HepG2 (cell line): Measurements from ENCODE around the gene PCNP. TPM values are rescaled to one million over a fixed set of nuclear protein-coding genes. Genes with fewer than 3 reads are reported as not detected.

Experiments
- CEBPG ChIP-seq: IDR thresholded peaks from 2 replicates; pipeline ENCODE4 v1.6.1; 2016
- ETV5 ChIP-seq: IDR thresholded peaks from 2 replicates; pipeline ENCODE4 v1.6.1; 2018; ENCODE audit warnings: missing biosample characterization, missing genetic modification reagents, inconsistent platforms, borderline replicate concordance
- GMEB1 ChIP-seq: sonication (generic); formaldehyde crosslinking; IDR thresholded peaks from 2 replicates; pipeline ENCODE4 v1.5.1; 2020; ENCODE audit warnings: missing genetic modification reagents, mild to moderate bottlenecking, borderline replicate concordance
- GZF1 ChIP-seq: sonication (generic); formaldehyde crosslinking; IDR thresholded peaks from 2 replicates; pipeline ENCODE4 v1.5.1; 2020; ENCODE audit warnings: mild to moderate bottlenecking, missing genetic modification reagents
- HOXA9 ChIP-seq: sonication (generic); formaldehyde crosslinking; IDR thresholded peaks from 2 replicates; pipeline ENCODE4 v1.8.1; 2022; ENCODE audit warnings: missing genetic modification reagents, mild to moderate bottlenecking, moderate library complexity, borderline replicate concordance
- MED13 ChIP-seq: sonication (generic); formaldehyde crosslinking; IDR thresholded peaks from 2 replicates; pipeline ENCODE4 v1.5.0; 2020; ENCODE audit warnings: missing genetic modification reagents
- MTF2 ChIP-seq: sonication (generic); formaldehyde crosslinking; IDR thresholded peaks from 2 replicates; pipeline ENCODE4 v1.5.0; 2020; ENCODE audit warnings: missing genetic modification reagents, borderline replicate concordance
- NONO ChIP-seq, 2 experiments: fragments of 450-650 bp in 1 of 2; sonication (generic) in 1 of 2; formaldehyde crosslinking in 1 of 2; IDR thresholded peaks in 1 of 2; conservative IDR thresholded peaks in 1 of 2; 2 replicates each; pipeline versions ENCODE4 v1.6.1 to v1.8.0; 2017 to 2022; ENCODE audit warnings: mild to moderate bottlenecking in 1 of 2, missing genetic modification reagents in 1 of 2, moderate library complexity in 1 of 2
- SUZ12 ChIP-seq: fragments of 150-350 bp; IDR thresholded peaks from 2 replicates; pipeline ENCODE4 v1.6.1; 2014; ENCODE audit warnings: low read depth, low read length
- TEAD3 ChIP-seq: optimal IDR thresholded peaks from 2 replicates; pipeline ENCODE3; 2016; ENCODE audit warnings: borderline replicate concordance
- ZBTB1 ChIP-seq: sonication (generic); formaldehyde crosslinking; IDR thresholded peaks from 2 replicates; pipeline ENCODE4 v1.4.0; 2020; ENCODE audit warnings: missing genetic modification reagents, borderline replicate concordance
- ZNF12 ChIP-seq: sonication (generic); formaldehyde crosslinking; IDR thresholded peaks from 2 replicates; pipeline ENCODE4 v1.5.0; 2020; ENCODE audit warnings: missing genetic modification reagents
- ZNF44 ChIP-seq: sonication (generic); formaldehyde crosslinking; IDR thresholded peaks from 2 replicates; pipeline ENCODE4 v1.5.1; 2020; ENCODE audit warnings: mild to moderate bottlenecking, missing genetic modification reagents
- ZSCAN21 ChIP-seq: sonication (generic); formaldehyde crosslinking; IDR thresholded peaks from 2 replicates; pipeline ENCODE4 v1.8.0; 2022; ENCODE audit warnings: mild to moderate bottlenecking, missing genetic modification reagents, moderate library complexity, borderline replicate concordance
- polyA plus RNA-seq, 8 experiments: library from polyadenylated mRNA; depleted of rRNA in 3 of 8; stranded (reverse) in 7 of 8; unstranded in 1 of 8; fragments of >200 nt; fragmentation: Illumina TruSeq in 4 of 8; extraction: Trizol in 4 of 8; gene quantifications; 2 replicates each; pipeline versions ENCODE4 v1.2.1 to v1.2.3, GENCODE V29; 2011 to 2016; ENCODE audit warnings: low read depth in 4 of 8, missing spikeins in 1 of 8, mixed read lengths in 1 of 8; ENCODE audit not compliant: insufficient read depth in 1 of 8
- total RNA-seq, 5 experiments: library from RNA; depleted of rRNA; stranded (reverse); fragments of >200 nt; fragmentation: Illumina TruSeq; extraction: Trizol; gene quantifications; 2 replicates each; pipeline ENCODE4 v1.2.3, GENCODE V29; 2016; ENCODE audit warnings: low read depth in 1 of 5
- TF ChIP-seq, protein P1 (sequence below): sonication (generic); formaldehyde crosslinking; IDR thresholded peaks from 2 replicates; pipeline ENCODE4 v1.5.1; 2020; ENCODE audit warnings: mild to moderate bottlenecking, missing genetic modification reagents
- TF ChIP-seq, protein P2 (sequence below): sonication (generic); formaldehyde crosslinking; IDR thresholded peaks from 2 replicates; pipeline ENCODE4 v1.4.0; 2020; ENCODE audit warnings: missing genetic modification reagents, borderline replicate concordance
- TF ChIP-seq, protein P3 (sequence below): sonication (generic); formaldehyde crosslinking; IDR thresholded peaks from 2 replicates; pipeline ENCODE4 v1.4.0; 2020; ENCODE audit warnings: missing genetic modification reagents
- TF ChIP-seq, protein P4 (sequence below): sonication (generic); formaldehyde crosslinking; IDR thresholded peaks from 2 replicates; pipeline ENCODE4 v1.8.0; 2022; ENCODE audit warnings: missing genetic modification reagents, mild to moderate bottlenecking, borderline replicate concordance

PCNP gene
- total and polyA plus RNA-seq, 2 of the 13 experiments (the other 11 are each of a cell fraction or from before 2014, with no cell fraction given), result 44.1 to 78.2 TPM

- TF ChIP-seq, protein P1, sequence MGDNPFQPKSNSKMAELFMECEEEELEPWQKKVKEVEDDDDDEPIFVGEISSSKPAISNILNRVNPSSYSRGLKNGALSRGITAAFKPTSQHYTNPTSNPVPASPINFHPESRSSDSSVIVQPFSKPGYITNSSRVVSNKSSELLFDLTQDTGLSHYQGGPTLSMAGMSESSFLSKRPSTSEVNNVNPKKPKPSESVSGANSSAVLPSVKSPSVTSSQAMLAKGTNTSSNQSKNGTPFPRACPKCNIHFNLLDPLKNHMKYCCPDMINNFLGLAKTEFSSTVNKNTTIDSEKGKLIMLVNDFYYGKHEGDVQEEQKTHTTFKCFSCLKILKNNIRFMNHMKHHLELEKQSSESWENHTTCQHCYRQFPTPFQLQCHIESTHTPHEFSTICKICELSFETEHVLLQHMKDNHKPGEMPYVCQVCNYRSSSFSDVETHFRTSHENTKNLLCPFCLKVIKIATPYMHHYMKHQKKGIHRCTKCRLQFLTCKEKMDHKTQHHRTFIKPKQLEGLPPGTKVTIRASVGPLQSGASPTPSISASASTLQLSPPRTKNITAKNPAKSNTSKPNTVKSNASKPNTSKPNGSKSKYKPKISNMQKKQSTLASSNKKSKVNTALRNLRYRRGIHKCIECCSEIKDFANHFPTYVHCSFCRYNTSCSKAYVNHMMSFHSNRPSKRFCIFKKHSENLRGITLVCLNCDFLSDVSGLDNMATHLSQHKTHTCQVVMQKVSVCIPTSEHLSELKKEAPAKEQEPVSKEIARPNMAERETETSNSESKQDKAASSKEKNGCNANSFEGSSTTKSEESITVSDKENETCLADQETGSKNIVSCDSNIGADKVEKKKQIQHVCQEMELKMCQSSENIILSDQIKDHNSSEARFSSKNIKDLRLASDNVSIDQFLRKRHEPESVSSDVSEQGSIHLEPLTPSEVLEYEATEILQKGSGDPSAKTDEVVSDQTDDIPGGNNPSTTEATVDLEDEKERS (CRISPR knock-in tag), result 0 out of 2 replicates have a peak, but pooled peaks have one; percentile 22
- TF ChIP-seq, protein P2, sequence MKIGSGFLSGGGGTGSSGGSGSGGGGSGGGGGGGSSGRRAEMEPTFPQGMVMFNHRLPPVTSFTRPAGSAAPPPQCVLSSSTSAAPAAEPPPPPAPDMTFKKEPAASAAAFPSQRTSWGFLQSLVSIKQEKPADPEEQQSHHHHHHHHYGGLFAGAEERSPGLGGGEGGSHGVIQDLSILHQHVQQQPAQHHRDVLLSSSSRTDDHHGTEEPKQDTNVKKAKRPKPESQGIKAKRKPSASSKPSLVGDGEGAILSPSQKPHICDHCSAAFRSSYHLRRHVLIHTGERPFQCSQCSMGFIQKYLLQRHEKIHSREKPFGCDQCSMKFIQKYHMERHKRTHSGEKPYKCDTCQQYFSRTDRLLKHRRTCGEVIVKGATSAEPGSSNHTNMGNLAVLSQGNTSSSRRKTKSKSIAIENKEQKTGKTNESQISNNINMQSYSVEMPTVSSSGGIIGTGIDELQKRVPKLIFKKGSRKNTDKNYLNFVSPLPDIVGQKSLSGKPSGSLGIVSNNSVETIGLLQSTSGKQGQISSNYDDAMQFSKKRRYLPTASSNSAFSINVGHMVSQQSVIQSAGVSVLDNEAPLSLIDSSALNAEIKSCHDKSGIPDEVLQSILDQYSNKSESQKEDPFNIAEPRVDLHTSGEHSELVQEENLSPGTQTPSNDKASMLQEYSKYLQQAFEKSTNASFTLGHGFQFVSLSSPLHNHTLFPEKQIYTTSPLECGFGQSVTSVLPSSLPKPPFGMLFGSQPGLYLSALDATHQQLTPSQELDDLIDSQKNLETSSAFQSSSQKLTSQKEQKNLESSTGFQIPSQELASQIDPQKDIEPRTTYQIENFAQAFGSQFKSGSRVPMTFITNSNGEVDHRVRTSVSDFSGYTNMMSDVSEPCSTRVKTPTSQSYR (CRISPR knock-in tag), result peak; percentile 55; the same call in 1 of the 2 replicates
- TF ChIP-seq MTF2, result no peak
- TF ChIP-seq HOXA9 (CRISPR knock-in tag), result no peak
- no peak for TF ChIP-seq NONO (IDR thresholded peaks at IDR 0.05)
- TF ChIP-seq NONO (CRISPR knock-in tag; conservative IDR thresholded peaks at IDR 0.05), result peak; percentile 79; the same call in 1 of the 2 replicates
- TF ChIP-seq ZNF44 (CRISPR knock-in tag), result peak; percentile 72; the same call in 1 of the 2 replicates
- TF ChIP-seq ZBTB1 (CRISPR knock-in tag), result 0 out of 2 replicates have a peak, but pooled peaks have one; percentile 64
- peak; percentile 32; the same call in 1 of the 2 replicates for TF ChIP-seq MED13 (CRISPR knock-in tag)
- no peak; the same call in 1 of the 2 replicates for TF ChIP-seq ZSCAN21 (CRISPR knock-in tag)
- TF ChIP-seq TEAD3, result peak; percentile 51
- peak; percentile 96 for TF ChIP-seq GMEB1 (CRISPR knock-in tag)
- TF ChIP-seq, protein P3, sequence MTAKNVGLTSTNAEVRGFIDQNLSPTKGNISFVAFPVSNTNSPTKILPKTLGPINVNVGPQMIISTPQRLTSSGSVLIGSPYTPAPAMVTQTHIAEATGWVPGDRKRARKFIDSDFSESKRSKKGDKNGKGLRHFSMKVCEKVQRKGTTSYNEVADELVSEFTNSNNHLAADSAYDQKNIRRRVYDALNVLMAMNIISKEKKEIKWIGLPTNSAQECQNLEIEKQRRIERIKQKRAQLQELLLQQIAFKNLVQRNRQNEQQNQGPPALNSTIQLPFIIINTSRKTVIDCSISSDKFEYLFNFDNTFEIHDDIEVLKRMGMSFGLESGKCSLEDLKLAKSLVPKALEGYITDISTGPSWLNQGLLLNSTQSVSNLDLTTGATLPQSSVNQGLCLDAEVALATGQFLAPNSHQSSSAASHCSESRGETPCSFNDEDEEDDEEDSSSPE (CRISPR knock-in tag), result peak; percentile 86
- TF ChIP-seq SUZ12, result no peak
- no peak for TF ChIP-seq ZNF12 (CRISPR knock-in tag)
- 0 out of 2 replicates have a peak, but pooled peaks have one; percentile 42 for TF ChIP-seq GZF1 (CRISPR knock-in tag)
- TF ChIP-seq, protein P4, sequence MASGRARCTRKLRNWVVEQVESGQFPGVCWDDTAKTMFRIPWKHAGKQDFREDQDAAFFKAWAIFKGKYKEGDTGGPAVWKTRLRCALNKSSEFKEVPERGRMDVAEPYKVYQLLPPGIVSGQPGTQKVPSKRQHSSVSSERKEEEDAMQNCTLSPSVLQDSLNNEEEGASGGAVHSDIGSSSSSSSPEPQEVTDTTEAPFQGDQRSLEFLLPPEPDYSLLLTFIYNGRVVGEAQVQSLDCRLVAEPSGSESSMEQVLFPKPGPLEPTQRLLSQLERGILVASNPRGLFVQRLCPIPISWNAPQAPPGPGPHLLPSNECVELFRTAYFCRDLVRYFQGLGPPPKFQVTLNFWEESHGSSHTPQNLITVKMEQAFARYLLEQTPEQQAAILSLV (CRISPR knock-in tag), result no peak; the same call in 1 of the 2 replicates
- TF ChIP-seq CEBPG (CRISPR knock-in tag), result peak; percentile 42; the same call in 1 of the 2 replicates
- TF ChIP-seq ETV5, result peak; percentile 47; the same call in 1 of the 2 replicates
Measured at GRCh38 chr3:101561630-101562328, 12.2 kb upstream of the PCNP start, which contains the start of gene TRMT10C (continued).
